IMR-90 (cell line): Measurements from ENCODE around the gene CCSER1.

Source experiments
- CEBPB ChIP-seq: IDR thresholded peaks from 2 replicates; pipeline ENCODE4 v1.6.1; 2012; ENCODE audit warnings: low read depth, low read length, improper control_type of control experiment
- CTCF ChIP-seq: conservative IDR thresholded peaks from 2 replicates; pipeline ENCODE4 v1.5.1; 2012; ENCODE audit warnings: mild to moderate bottlenecking, low read depth, low read length, improper control_type of control experiment

GRCh38 chr4:91622925-91623602 lies 1495.9 kb downstream of the CCSER1 start:
- TF ChIP-seq CEBPB (no peak), CTCF (no peak)
